ENCODE data around the gene SYNPO.

SYNPO gene

DNA sequence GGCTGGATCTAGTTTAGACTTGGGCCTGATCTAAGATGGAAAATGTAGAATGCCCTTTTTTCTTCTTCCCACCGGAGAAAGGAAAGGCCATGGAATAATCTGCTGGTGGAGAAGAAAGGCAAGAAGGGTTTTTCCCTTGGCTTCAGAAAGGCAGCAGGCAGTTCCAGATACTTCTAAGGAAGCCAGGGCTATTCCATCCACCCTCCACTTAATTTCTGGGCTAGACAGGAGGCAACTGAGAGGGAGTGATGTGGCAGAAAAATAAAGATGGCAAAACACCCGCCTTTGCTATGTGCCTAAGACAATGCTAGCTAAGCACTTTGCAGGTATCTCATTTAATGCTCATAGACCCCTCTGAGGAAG lies 30.5 kb downstream of the SYNPO start:
- no peak overlapping the region for H3K4me3 ChIP-seq (ENCODE audit: low read depth, low read length)
- TF ChIP-seq, protein P1, sequence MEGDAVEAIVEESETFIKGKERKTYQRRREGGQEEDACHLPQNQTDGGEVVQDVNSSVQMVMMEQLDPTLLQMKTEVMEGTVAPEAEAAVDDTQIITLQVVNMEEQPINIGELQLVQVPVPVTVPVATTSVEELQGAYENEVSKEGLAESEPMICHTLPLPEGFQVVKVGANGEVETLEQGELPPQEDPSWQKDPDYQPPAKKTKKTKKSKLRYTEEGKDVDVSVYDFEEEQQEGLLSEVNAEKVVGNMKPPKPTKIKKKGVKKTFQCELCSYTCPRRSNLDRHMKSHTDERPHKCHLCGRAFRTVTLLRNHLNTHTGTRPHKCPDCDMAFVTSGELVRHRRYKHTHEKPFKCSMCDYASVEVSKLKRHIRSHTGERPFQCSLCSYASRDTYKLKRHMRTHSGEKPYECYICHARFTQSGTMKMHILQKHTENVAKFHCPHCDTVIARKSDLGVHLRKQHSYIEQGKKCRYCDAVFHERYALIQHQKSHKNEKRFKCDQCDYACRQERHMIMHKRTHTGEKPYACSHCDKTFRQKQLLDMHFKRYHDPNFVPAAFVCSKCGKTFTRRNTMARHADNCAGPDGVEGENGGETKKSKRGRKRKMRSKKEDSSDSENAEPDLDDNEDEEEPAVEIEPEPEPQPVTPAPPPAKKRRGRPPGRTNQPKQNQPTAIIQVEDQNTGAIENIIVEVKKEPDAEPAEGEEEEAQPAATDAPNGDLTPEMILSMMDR (IDR thresholded peaks at IDR 0.05; ENCODE audit: low read depth, low read length) = no peak

DNA sequence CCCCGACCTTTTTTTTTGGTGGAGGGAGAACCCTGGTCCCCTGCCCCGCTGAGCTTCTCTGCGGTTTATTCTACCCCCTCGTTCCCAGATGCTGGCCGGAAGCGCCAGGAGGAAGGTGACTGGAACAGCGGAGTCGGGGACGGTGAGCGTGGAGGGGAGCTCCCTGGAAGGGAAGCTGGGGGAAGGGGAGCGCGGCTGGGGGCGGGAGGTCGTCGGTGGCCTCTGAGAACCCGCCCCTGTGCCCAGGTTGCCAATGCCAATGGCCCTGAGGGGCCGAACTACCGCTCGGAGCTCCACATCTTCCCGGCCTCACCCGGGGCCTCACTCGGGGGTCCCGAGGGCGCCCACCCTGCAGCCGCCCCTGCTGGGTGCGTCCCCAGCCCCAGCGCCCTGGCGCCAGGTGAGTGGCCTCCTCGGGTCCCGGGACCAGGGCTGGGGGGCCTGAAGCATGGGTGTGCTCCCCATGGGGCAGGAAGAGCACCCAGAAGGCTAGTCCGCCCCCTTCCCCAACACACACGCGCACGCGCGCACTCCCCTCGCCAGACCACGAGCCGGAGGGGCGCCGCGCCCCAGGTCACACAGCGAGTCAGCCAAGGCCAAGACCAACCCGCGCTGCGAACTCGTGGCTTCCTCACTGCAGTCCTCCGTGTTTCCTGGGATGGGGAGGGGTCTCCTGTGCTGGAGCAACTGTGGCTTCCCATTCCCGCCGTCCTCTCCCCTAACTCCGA lies 31.2 kb downstream of the SYNPO start:
- H3K4me3 ChIP-seq (ENCODE audit: low read depth, low read length) = peak overlapping the region; percentile 58
- TF ChIP-seq, protein P1 (IDR thresholded peaks at IDR 0.05; ENCODE audit: low read depth, low read length) = no peak

DNA sequence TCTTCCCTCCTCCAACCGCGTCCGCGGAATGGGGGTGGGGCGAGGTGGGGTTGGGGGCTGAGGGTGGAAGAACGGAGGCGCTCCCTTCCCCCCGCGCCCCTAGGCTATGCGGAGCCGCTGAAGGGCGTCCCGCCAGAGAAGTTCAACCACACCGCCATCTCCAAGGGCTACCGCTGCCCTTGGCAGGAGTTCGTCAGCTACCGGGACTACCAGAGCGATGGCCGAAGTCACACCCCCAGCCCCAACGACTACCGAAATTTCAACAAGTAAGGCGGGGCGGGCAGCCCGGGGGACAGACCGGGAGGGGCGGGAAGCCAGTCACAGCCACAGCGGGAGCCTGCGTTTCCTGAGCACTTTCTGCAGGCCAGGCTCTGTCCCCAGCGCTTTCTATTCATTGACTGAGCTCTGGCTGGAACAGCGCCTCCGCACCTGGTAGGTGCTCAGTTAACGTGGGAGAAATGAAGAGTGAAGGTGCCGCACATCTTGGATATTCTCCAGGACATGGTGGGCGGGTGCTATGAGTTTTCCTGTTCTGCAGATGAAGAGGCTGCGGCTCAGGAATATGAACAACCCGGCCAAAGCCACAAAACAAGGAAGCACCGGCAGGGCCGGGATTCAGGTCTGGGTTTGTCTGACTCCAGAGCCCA lies 31.9 kb downstream of the SYNPO start:
- TF ChIP-seq, protein P1 (IDR thresholded peaks at IDR 0.05; ENCODE audit: low read depth, low read length) = no peak
- H3K4me3 ChIP-seq (ENCODE audit: low read depth, low read length) = peak overlapping the region; percentile 58

DNA sequence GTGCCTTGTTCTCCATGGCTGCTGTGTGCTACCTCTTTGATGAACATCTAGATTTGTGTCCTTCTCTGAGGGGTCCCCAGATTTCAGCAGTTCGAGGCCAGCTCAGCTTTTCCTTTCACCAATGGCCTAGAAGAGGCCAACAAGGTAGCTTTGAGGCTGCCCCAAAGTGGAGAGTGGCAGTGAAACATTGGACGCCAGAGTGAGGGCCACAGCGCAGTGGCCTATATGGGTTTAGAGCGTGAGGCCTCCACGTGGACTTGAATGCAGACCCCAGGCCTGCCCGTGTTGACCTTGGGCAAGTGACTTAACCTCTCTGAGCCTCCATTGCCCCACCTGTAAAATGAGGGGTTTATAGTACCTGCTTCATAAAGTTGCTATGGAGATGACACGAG lies 32.4 kb downstream of the SYNPO start:
- peak overlapping the region; percentile 58 for H3K4me3 ChIP-seq (ENCODE audit: low read depth, low read length)

DNA sequence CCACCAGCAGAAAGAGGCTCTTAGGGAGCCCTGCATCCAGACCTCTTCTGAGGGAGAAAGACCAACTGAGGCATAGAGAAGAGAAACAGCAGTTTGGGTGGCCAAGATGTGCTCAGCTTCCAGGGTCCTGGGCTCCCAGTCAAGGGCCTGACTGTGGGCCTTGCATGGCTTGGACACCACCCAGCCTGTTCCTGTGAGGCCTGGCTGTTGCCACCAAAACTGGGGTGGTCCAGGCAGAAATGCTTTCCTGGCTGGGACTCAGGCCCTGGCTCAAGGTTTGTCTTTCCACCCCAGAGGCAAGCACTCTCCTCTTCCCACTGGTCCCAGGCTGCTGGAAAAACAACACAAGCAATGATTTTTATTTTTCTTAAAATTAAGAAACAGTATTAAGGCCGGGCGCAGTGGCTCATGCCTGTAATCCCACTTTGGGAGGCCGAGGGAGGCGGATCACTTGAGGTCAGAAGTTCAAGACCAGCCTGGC lies 33.9 kb downstream of the SYNPO start:
- H3K4me3 ChIP-seq (ENCODE audit: low read depth, low read length) = no peak overlapping the region
- TF ChIP-seq, protein P1 (IDR thresholded peaks at IDR 0.05; ENCODE audit: low read depth, low read length) = no peak

More for the DNA sequence above, 32.4 kb downstream of the SYNPO start:
- TF ChIP-seq, protein P1 (IDR thresholded peaks at IDR 0.05; ENCODE audit: low read depth, low read length) = no peak

DNA sequence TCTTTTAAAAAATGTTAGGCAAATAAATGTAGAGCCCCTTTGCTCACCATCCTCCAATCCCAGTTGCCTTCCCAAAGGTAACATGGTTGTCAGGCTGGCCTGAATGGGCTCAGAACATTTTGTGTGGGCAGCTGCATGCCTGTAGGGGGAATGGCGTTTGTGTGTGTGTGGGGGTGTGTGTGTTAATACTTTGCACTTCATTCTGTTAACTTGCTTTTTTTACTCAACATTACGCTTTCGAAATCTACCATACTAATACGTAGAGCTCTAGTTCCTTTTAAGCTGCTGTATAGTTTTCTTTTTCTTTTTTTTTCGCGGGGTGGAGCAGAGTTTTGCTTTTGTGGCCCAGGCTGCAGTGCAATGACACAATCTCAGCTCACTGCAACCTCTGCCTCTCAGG lies 34.6 kb downstream of the SYNPO start:
- TF ChIP-seq, protein P1 (IDR thresholded peaks at IDR 0.05; ENCODE audit: low read depth, low read length) = no peak
- no peak overlapping the region for H3K4me3 ChIP-seq (ENCODE audit: low read depth, low read length)

DNA sequence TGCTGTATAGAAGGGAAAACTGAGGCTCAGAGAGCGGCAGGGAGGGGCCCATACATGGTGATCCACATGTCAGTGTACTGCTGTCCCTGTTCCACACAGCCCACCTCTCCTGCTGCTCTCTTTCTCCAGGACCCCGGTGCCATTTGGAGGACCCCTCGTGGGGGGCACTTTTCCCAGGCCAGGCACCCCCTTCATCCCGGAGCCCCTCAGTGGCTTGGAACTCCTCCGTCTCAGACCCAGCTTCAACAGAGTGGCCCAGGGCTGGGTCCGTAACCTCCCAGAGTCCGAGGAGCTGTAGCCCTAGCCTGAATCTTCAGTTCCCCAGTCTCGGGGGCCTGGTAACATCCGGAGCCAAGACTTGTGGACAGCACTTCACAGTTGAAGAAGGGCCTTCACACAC lies 36.1 kb downstream of the SYNPO start:
- H3K4me3 ChIP-seq (ENCODE audit: low read depth, low read length) = no peak overlapping the region
- TF ChIP-seq, protein P1 (IDR thresholded peaks at IDR 0.05; ENCODE audit: low read depth, low read length) = no peak

All from WI38 (cell line).